ENCODE measurements around the gene BMP6.

DNA sequence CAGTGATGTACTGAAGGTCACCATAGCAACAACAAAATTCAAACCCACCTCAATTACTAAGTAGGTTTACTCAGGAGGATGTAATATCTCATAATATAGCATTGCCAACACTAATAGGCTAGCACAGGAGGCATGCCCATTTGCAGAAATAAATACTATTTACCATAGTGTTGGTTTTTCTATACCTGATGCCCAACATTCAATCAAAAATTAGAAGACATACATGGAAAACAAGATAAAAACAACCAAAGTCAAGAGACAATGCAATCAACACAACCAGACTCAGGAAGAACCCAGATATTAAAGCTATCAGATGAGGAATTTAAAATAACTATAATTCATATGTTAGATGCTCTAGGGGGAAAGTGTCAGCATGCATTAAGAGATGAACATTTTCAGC, 199.0 kb downstream of the BMP6 start:
- TF ChIP-seq CTCF (IDR thresholded peaks at IDR 0.05), result no peak
- no peak for TF ChIP-seq POLR2A (IDR thresholded peaks at IDR 0.05)
